Measurements from ENCODE around the gene TMEM221. TPM values are rescaled to one million over a fixed set of nuclear protein-coding genes. Genes with fewer than 3 reads are reported as not detected.
A peak's percentile ranks its signal among the peaks of the same experiment; 100 is the strongest.

TMEM221 gene
- total and polyA plus RNA-seq, 9 donors = 1.0 to 1.8 (median 1.2) TPM

GRCh38 chr19:17421942-17422341 is 26.5 kb downstream of the TMEM221 start:
- 100% methylated on average over 4 of the region's 4 CpGs for WGBS (ENCODE audit: insufficient coverage)
- Histone ChIP-seq H3K36me3 (ENCODE audit: control insufficient read depth, insufficient read depth, low read length) (peaks cover 14% of the 10 kb centered on the region), H3K27ac (ENCODE audit: low read length) (no peak overlapping the region), H3K4me1 (ENCODE audit: control insufficient read depth, insufficient read depth, low read length) (peaks cover 24% of the 10 kb centered on the region), H3K9me3 (replicated peaks; ENCODE audit: control insufficient read depth, low read depth, low read length) (no peaks in the 10 kb centered on the region), H3K4me3 (ENCODE audit: low read length) (no peak overlapping the region), H3K27me3 (ENCODE audit: control insufficient read depth, insufficient read depth, low read length) (no peaks in the 10 kb centered on the region)
- no peak for DNase-seq

DNA sequence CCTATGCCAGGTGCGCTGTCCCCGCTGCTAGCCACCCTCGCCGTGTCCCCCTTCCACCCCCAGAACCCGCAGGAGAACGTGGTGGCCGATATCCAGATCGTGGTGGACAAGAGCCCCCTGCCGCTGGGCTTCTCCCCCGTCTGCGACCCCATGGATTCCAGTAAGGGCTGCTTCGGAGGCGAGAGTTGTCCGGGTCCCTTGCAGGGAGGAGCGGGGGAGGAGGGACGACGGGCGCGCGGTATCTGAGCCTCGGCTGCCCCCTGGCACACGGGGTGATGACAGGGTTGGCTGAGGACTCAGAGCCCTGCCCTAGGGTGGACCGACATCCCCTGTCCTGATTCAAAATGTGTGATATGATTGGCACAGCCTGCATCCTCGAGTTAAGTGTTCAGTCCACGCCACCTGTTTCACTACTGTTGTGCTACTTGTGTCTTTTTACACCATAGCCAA is 28.0 kb downstream of the TMEM221 start:
- Histone ChIP-seq H3K27ac (ENCODE audit: low read length) (no peak overlapping the region), H3K9me3 (replicated peaks; ENCODE audit: control insufficient read depth, low read depth, low read length) (no peaks in the 10 kb centered on the region), H3K4me1 (ENCODE audit: control insufficient read depth, insufficient read depth, low read length) (peaks cover 24% of the 10 kb centered on the region), H3K27me3 (ENCODE audit: control insufficient read depth, insufficient read depth, low read length) (no peaks in the 10 kb centered on the region), H3K4me3 (ENCODE audit: low read length) (peak overlapping the region; percentile 52), H3K36me3 (ENCODE audit: control insufficient read depth, insufficient read depth, low read length) (peaks cover 14% of the 10 kb centered on the region)
- peak; percentile 51 for DNase-seq
- WGBS (ENCODE audit: insufficient coverage) = 6% methylated on average over 19 of the region's 25 CpGs

GRCh38 chr19:17419621-17420474 is 28.6 kb downstream of the TMEM221 start, which contains the start of gene MVB12A:
Gene MVB12A (plus strand): TSS chr19:17420047. CDS start chr19:17420136, 89 bp downstream.
- Histone ChIP-seq H3K4me1 (ENCODE audit: control insufficient read depth, insufficient read depth, low read length) (peaks cover 20% of the 10 kb centered on the region), H3K27ac (ENCODE audit: low read length) (peak within 1 kb of the TSS; percentile 94), H3K9me3 (replicated peaks; ENCODE audit: control insufficient read depth, low read depth, low read length) (no peaks in the 10 kb centered on the region), H3K4me3 (ENCODE audit: low read length) (peak within 1 kb of the TSS; percentile 52), H3K36me3 (ENCODE audit: control insufficient read depth, insufficient read depth, low read length) (peaks cover 14% of the 10 kb centered on the region), H3K27me3 (ENCODE audit: control insufficient read depth, insufficient read depth, low read length) (no peaks in the 10 kb centered on the region)
- peak; percentile 100 for DNase-seq
- 1% methylated on average over 74 of the region's 85 CpGs for WGBS (ENCODE audit: insufficient coverage)

DNA sequence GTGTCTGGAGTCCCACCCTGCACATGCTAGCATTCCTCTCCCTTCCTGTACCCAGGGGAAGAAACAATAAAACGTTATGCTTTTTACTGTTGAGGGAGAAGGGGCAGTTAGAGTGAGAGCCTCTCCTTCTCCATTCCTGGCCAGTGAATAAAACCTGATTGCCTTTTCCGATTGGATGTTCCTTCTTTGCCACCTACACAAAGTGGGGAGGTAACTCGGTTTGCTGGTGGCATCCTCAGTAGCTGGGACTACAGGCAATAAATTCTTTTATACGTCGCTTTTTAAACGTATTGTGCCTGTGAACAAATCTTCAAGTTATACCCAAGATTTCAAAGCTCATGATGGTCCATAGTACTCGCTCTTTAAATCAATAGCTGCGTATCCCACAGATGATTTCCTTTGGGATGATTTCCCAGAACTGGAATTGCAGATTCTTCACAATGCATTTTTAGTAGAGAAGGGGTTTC is 29.3 kb downstream of the TMEM221 start:
- Histone ChIP-seq H3K27me3 (ENCODE audit: control insufficient read depth, insufficient read depth, low read length) (no peaks in the 10 kb centered on the region), H3K27ac (ENCODE audit: low read length) (peak overlapping the region; percentile 94), H3K4me1 (ENCODE audit: control insufficient read depth, insufficient read depth, low read length) (peaks cover 16% of the 10 kb centered on the region), H3K9me3 (replicated peaks; ENCODE audit: control insufficient read depth, low read depth, low read length) (no peaks in the 10 kb centered on the region), H3K4me3 (ENCODE audit: low read length) (peak overlapping the region; percentile 52), H3K36me3 (ENCODE audit: control insufficient read depth, insufficient read depth, low read length) (peaks cover 14% of the 10 kb centered on the region)
- peak; percentile 49 for DNase-seq
- WGBS (ENCODE audit: insufficient coverage) = 13% methylated on average over 4 of the region's 8 CpGs

- H3K27ac ChIP-seq (ENCODE audit: low read length) = peak overlapping the region; percentile 94
- peaks cover 16% of the 10 kb centered on the region for H3K4me1 ChIP-seq (ENCODE audit: control insufficient read depth, insufficient read depth, low read length)
- WGBS (ENCODE audit: insufficient coverage) = no CpG with 5 or more reads among the region's 3 CpGs
- H3K27me3 ChIP-seq (ENCODE audit: control insufficient read depth, insufficient read depth, low read length) = no peaks in the 10 kb centered on the region
- H3K36me3 ChIP-seq (ENCODE audit: control insufficient read depth, insufficient read depth, low read length) = peaks cover 11% of the 10 kb centered on the region
- no peaks in the 10 kb centered on the region for H3K9me3 ChIP-seq (replicated peaks; ENCODE audit: control insufficient read depth, low read depth, low read length)
- DNase-seq = peak; percentile 47
- no peak overlapping the region for H3K4me3 ChIP-seq (ENCODE audit: low read length)
These were observed 29.8 kb downstream of the TMEM221 start for GRCh38 chr19:17418710-17419109.

GRCh38 chr19:17415121-17415520 is 33.3 kb downstream of the TMEM221 start:
- H3K4me1 ChIP-seq (ENCODE audit: control insufficient read depth, insufficient read depth, low read length) = peaks cover 21% of the 10 kb centered on the region
- WGBS (ENCODE audit: insufficient coverage) = 65% methylated on average over 3 of the region's 6 CpGs
- no peaks in the 10 kb centered on the region for H3K36me3 ChIP-seq (ENCODE audit: control insufficient read depth, insufficient read depth, low read length)
- no peaks in the 10 kb centered on the region for H3K27me3 ChIP-seq (ENCODE audit: control insufficient read depth, insufficient read depth, low read length)
- H3K4me3 ChIP-seq (ENCODE audit: low read length) = no peak overlapping the region
- no peak overlapping the region for H3K27ac ChIP-seq (ENCODE audit: low read length)
- no peaks in the 10 kb centered on the region for H3K9me3 ChIP-seq (replicated peaks; ENCODE audit: control insufficient read depth, low read depth, low read length)
- DNase-seq = no peak

GRCh38 chr19:17414097-17414496 is 34.4 kb downstream of the TMEM221 start:
- Histone ChIP-seq H3K27me3 (ENCODE audit: control insufficient read depth, insufficient read depth, low read length) (no peaks in the 10 kb centered on the region), H3K27ac (ENCODE audit: low read length) (no peak overlapping the region)
- 70% methylated on average over 7 of the region's 8 CpGs for WGBS (ENCODE audit: insufficient coverage)

DNA sequence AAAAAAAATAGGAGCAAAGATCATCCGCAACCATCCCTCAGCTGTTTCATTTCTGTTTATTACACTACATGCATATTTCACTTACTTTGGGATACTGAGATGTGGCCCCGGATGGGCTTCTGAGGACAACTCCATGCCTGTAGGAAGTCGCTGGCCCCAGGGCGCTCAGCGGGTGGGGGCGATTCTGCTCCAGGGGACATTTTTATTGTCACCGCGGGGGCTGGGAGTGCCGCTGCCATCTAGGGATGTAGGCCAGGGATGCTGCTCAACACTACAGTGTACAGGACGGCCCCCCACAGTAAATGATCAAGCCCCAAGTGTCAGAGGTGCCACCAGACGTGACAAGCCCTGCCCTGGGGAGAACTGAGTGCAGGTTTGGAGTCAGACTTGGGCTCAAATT is 36.7 kb downstream of the TMEM221 start:
- Histone ChIP-seq H3K4me1 (ENCODE audit: control insufficient read depth, insufficient read depth, low read length) (peaks cover 12% of the 10 kb centered on the region), H3K27ac (ENCODE audit: low read length) (peak overlapping the region; percentile 72), H3K27me3 (ENCODE audit: control insufficient read depth, insufficient read depth, low read length) (no peaks in the 10 kb centered on the region), H3K36me3 (ENCODE audit: control insufficient read depth, insufficient read depth, low read length) (no peaks in the 10 kb centered on the region), H3K9me3 (replicated peaks; ENCODE audit: control insufficient read depth, low read depth, low read length) (no peaks in the 10 kb centered on the region), H3K4me3 (ENCODE audit: low read length) (no peak overlapping the region)
- 52% methylated on average over 10 of the region's 11 CpGs for WGBS (ENCODE audit: insufficient coverage)
- no peak for DNase-seq

More at GRCh38 chr19:17414097-17414496, 34.4 kb downstream of the TMEM221 start:
- Histone ChIP-seq H3K9me3 (replicated peaks; ENCODE audit: control insufficient read depth, low read depth, low read length) (no peaks in the 10 kb centered on the region), H3K4me3 (ENCODE audit: low read length) (no peak overlapping the region), H3K36me3 (ENCODE audit: control insufficient read depth, insufficient read depth, low read length) (no peaks in the 10 kb centered on the region), H3K4me1 (ENCODE audit: control insufficient read depth, insufficient read depth, low read length) (peaks cover 19% of the 10 kb centered on the region)
- no peak for DNase-seq

- no peak for DNase-seq
- peaks cover 29% of the 10 kb centered on the region for H3K4me1 ChIP-seq (ENCODE audit: control insufficient read depth, insufficient read depth, low read length)
- no peaks in the 10 kb centered on the region for H3K36me3 ChIP-seq (ENCODE audit: control insufficient read depth, insufficient read depth, low read length)
- 100% methylated on average over 1 of the region's 9 CpGs for WGBS (ENCODE audit: insufficient coverage)
- H3K27ac ChIP-seq (ENCODE audit: low read length) = no peak overlapping the region
- no peaks in the 10 kb centered on the region for H3K27me3 ChIP-seq (ENCODE audit: control insufficient read depth, insufficient read depth, low read length)
- no peak overlapping the region for H3K4me3 ChIP-seq (ENCODE audit: low read length)
- H3K9me3 ChIP-seq (replicated peaks; ENCODE audit: control insufficient read depth, low read depth, low read length) = no peaks in the 10 kb centered on the region
These were observed 38.5 kb downstream of the TMEM221 start for GRCh38 chr19:17409990-17410389.

DNA sequence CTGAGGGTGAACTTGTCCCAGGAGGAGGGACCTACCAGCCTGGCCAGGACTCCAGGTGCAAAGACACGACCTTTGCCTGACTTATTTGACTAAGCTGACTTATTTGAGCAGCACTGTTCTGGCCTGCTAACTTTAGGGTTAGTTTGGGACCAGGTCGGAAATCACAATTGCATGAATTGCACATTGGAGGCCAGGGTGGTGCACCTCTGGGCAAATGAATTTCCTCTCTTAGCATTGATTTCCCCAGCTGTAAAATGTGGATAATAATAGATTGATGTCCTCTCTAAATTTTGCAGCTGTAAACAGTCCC is 41.6 kb downstream of the TMEM221 start:
- no peak for DNase-seq
- Histone ChIP-seq H3K4me3 (ENCODE audit: low read length) (no peak overlapping the region), H3K36me3 (ENCODE audit: control insufficient read depth, insufficient read depth, low read length) (peaks cover 3% of the 10 kb centered on the region), H3K4me1 (ENCODE audit: control insufficient read depth, insufficient read depth, low read length) (peaks cover 23% of the 10 kb centered on the region), H3K27ac (ENCODE audit: low read length) (peak overlapping the region; percentile 89), H3K27me3 (ENCODE audit: control insufficient read depth, insufficient read depth, low read length) (no peaks in the 10 kb centered on the region), H3K9me3 (replicated peaks; ENCODE audit: control insufficient read depth, low read depth, low read length) (no peaks in the 10 kb centered on the region)
- 36% methylated on average over 2 of the region's 2 CpGs for WGBS (ENCODE audit: insufficient coverage)

Data from muscle of leg (tissue), 11 donors.